Ishikawa (cell line): ENCODE measurements around the gene SCN2B.

ENCODE experiments used
- CEBPB ChIP-seq: IDR thresholded peaks from 2 replicates; pipeline ENCODE4 v1.6.1; 2012
- CREB1 ChIP-seq: IDR thresholded peaks from 2 replicates; pipeline ENCODE4 v1.6.1; 2012; ENCODE audit warnings: low read depth
- EGR1 ChIP-seq: IDR thresholded peaks from 2 replicates; pipeline ENCODE4 v1.6.1; 2012
- EP300 ChIP-seq: IDR thresholded peaks from 2 replicates; pipeline ENCODE4 v1.6.1; 2012; ENCODE audit warnings: borderline replicate concordance
- FOXM1 ChIP-seq: IDR thresholded peaks from 2 replicates; pipeline ENCODE4 v1.6.1; 2012; ENCODE audit warnings: low read depth, borderline replicate concordance
- NFIC ChIP-seq: IDR thresholded peaks from 2 replicates; pipeline ENCODE4 v1.6.1; 2012
- RAD21 ChIP-seq: IDR thresholded peaks from 2 replicates; pipeline ENCODE4 v1.6.1; 2012; ENCODE audit warnings: low read depth
- TAF1 ChIP-seq: IDR thresholded peaks from 2 replicates; pipeline ENCODE4 v1.6.1; 2012; ENCODE audit warnings: low read depth, mild to moderate bottlenecking
- TCF12 ChIP-seq: IDR thresholded peaks from 2 replicates; pipeline ENCODE4 v1.6.1; 2012; ENCODE audit warnings: low read depth
- TEAD4 ChIP-seq: IDR thresholded peaks from 2 replicates; pipeline ENCODE4 v1.6.1; 2012
- YY1 ChIP-seq: IDR thresholded peaks from 2 replicates; pipeline ENCODE4 v1.6.1; 2012; ENCODE audit warnings: low read depth
- ZBTB7A ChIP-seq: IDR thresholded peaks from 2 replicates; pipeline ENCODE4 v1.6.1; 2012; ENCODE audit warnings: low read depth
- TF ChIP-seq, protein P1 (sequence below): IDR thresholded peaks from 2 replicates; pipeline ENCODE4 v1.6.1; 2012
- TF ChIP-seq, protein P2 (sequence below): IDR thresholded peaks from 2 replicates; pipeline ENCODE4 v1.6.1; 2012; ENCODE audit warnings: low read depth, mild to moderate bottlenecking
- TF ChIP-seq, protein P3 (sequence below): IDR thresholded peaks from 2 replicates; pipeline ENCODE4 v1.6.1; 2012

Gene SCN2B

DNA sequence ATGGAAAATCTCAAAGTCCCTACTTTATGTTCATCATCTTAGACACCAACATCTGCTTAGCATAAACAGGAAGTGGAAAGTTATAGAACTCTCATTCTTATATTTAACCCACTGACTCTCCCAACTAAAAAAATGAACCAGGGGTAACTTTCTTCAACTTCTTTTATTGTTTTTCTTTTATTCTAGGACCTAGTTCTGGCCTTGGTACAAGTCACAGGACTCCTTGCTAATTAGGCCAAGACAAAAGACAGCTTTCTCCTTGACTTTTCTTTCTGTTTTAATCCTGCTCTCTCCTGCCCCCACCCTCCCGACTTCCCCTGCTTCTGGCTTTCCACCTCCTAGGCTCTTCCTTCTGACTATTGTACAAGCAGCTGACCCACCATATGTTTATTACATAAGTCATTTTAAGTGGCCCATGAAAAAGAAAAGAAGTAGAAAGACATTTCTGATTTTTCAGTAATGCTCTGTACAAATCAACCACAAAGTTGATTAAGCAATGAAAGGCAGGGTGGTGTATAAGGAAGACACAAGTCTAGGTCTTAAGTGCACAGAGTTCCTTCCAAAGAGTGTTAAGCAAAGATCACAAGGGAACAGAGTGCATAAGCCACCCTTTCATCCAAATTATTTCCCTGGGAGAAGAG is 30.1 kb upstream of the SCN2B start:
- TF ChIP-seq CREB1 (no peak), TEAD4 (no peak), NFIC (no peak), FOXM1 (no peak), EGR1 (no peak), TCF12 (no peak), TAF1 (no peak), EP300 (no peak), RAD21 (no peak)
- TF ChIP-seq, protein P1, sequence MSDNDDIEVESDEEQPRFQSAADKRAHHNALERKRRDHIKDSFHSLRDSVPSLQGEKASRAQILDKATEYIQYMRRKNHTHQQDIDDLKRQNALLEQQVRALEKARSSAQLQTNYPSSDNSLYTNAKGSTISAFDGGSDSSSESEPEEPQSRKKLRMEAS, result no peak
- TF ChIP-seq, protein P2, sequence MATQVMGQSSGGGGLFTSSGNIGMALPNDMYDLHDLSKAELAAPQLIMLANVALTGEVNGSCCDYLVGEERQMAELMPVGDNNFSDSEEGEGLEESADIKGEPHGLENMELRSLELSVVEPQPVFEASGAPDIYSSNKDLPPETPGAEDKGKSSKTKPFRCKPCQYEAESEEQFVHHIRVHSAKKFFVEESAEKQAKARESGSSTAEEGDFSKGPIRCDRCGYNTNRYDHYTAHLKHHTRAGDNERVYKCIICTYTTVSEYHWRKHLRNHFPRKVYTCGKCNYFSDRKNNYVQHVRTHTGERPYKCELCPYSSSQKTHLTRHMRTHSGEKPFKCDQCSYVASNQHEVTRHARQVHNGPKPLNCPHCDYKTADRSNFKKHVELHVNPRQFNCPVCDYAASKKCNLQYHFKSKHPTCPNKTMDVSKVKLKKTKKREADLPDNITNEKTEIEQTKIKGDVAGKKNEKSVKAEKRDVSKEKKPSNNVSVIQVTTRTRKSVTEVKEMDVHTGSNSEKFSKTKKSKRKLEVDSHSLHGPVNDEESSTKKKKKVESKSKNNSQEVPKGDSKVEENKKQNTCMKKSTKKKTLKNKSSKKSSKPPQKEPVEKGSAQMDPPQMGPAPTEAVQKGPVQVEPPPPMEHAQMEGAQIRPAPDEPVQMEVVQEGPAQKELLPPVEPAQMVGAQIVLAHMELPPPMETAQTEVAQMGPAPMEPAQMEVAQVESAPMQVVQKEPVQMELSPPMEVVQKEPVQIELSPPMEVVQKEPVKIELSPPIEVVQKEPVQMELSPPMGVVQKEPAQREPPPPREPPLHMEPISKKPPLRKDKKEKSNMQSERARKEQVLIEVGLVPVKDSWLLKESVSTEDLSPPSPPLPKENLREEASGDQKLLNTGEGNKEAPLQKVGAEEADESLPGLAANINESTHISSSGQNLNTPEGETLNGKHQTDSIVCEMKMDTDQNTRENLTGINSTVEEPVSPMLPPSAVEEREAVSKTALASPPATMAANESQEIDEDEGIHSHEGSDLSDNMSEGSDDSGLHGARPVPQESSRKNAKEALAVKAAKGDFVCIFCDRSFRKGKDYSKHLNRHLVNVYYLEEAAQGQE, result no peak
- TF ChIP-seq, protein P3, sequence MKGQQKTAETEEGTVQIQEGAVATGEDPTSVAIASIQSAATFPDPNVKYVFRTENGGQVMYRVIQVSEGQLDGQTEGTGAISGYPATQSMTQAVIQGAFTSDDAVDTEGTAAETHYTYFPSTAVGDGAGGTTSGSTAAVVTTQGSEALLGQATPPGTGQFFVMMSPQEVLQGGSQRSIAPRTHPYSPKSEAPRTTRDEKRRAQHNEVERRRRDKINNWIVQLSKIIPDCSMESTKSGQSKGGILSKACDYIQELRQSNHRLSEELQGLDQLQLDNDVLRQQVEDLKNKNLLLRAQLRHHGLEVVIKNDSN, result no peak

DNA sequence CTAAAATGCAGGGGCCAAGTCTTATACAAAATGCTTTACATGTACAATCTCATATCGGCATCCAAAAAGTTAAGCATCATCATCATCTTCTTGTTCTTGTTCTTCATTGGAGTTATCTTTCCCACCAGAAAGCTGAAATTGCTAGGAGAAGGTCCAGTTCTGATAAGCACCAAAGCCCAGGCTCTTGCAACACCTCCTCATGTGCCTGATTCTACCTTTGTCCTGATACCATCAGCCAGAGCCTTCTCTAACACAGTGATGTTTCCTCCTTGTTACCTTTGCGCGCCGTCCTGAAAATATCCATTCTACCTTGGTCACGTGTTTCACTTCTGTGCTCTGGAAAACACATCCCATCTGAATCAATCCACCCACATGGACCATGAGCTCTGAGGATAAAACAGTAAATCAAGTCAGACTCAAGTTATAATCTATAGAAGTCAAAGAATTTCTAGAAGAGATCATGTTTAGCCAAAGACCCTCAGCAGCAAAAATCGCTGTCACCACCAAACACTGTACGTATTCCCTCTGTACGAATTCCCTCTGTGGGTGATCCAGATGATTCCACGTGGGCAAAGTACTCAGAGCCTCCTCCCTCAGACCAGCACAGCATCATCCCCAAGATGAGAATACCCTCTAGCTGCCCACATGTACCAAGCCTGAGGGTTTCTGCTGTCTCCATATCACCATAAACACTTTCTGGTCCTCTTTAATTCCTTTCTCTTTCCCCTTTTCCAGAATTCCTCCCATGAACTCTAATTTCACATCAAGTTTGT is 29.4 kb upstream of the SCN2B start:
- TF ChIP-seq TEAD4 (no peak), FOXM1 (no peak), CEBPB (no peak), TAF1 (no peak), CREB1 (no peak), EP300 (no peak), RAD21 (no peak), NFIC (no peak), EGR1 (no peak), YY1 (no peak), ZBTB7A (no peak), TCF12 (no peak)
- TF ChIP-seq, protein P3, result no peak
- TF ChIP-seq, protein P1, result no peak
- TF ChIP-seq, protein P2, result no peak

DNA sequence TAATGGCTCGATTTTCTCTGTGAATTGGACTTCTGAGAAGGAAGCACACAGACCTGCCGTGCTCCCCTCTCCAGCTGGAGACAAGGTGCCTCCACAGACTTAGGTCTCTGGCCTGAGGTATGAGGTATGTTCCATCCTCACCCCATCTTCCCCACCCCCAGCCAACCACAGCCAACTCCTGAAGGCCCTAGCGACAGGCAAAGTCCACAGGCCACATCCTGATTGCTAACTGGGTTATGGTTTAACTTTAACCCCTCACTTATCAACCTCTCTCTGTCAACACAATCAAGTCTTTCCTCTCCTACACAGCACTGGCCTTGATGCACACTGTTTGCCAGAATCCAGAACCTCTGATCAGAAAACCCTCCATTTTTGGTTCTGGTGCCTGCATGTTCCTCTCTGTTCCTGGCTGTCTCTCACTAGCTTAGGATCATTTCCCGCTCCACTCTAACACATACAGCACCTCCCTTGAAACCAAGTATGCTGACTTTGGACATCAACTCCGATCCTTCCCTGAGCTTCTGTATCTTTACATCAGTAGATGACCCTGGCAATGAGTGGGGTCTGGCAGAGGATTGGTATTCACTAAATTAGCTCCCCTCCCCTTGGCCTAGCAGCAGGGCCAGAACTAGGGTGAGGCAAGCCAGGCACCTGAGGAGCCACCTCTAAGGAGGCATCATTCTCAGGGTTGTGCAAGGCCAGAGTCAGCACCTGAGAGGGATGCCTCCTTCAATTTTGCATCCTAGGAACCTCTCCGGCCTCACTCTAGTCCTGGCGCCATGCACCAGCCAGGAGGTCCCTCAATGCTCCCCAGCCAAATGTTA is 26.4 kb upstream of the SCN2B start:
- TF ChIP-seq EGR1 (no peak), ZBTB7A (no peak), YY1 (no peak), CEBPB (no peak), RAD21 (no peak), NFIC (no peak), CREB1 (no peak), EP300 (no peak), FOXM1 (no peak), TAF1 (no peak)
- TF ChIP-seq, protein P1, result no peak
- TF ChIP-seq, protein P3, result no peak
- TF ChIP-seq, protein P2, result no peak
